DLD1 (cell line): Measurements from ENCODE around the gene AXIN1.
"Not testable (repeated sequence)": the region's sequence is repeated elsewhere in the genome, so short reads cannot be mapped to it uniquely, and the experiment has no call there.

Experiments
- in situ Hi-C: cut with HindIII; loops from 2 replicates; pipeline ENCODE4 v1.10.0; 2017; ENCODE audit warnings: low sequenced_read_pairs

AXIN1 gene

DNA sequence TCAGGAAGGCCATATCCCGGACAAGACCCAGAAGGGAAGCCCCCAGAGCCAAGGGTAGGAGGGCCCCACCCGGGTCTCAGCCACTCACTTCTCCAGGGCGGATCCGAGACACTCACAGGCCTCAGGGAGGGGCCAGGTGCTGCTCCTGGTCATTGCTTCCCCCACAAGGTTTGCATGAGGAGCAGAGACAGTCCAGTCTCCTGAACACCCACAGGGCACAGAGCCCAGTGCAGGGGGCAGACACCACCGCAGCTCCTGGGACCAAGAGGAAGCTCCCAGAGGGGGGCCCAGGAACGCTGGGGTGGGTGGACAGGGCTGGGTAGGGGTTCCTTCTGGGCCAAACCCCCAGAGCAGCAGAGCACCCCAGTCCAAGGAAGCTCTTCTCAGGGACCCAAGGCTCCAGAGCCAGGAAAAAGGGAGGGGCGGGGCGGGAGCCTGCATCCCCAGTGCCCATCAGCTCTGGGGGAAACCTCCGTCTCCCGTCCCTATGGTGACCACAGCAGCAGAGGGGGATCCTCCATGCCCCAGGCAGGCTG lies 18.5 kb upstream of the AXIN1 start:
- in situ Hi-C loops, result no loop called here

DNA sequence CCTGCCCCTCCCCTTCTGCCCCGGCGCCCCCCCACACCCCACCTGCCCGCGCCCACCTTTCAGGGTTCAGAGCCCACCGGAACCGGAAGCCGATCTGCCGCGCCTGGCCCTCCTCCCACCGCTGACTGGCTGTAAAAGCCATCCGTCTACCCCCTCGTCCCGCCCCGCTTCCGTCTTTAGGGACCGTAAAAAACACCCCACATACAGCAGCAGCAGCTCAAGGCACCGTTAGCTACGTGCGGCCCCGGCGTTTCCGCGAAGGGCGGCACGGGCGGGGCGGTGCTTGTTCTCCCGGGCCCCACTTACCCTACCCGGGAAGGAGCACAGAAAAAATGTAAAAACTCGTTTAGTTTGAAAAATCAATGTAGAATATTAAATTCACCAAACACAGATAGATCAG lies 17.9 kb upstream of the AXIN1 start, which contains the start of gene MRPL28:
Gene MRPL28, minus strand, starts transcription at position 96 of the 400 bp plus-strand sequence. CDS start 320 bp downstream, outside the sequence.
- in situ Hi-C loops, result no loop called here

DNA sequence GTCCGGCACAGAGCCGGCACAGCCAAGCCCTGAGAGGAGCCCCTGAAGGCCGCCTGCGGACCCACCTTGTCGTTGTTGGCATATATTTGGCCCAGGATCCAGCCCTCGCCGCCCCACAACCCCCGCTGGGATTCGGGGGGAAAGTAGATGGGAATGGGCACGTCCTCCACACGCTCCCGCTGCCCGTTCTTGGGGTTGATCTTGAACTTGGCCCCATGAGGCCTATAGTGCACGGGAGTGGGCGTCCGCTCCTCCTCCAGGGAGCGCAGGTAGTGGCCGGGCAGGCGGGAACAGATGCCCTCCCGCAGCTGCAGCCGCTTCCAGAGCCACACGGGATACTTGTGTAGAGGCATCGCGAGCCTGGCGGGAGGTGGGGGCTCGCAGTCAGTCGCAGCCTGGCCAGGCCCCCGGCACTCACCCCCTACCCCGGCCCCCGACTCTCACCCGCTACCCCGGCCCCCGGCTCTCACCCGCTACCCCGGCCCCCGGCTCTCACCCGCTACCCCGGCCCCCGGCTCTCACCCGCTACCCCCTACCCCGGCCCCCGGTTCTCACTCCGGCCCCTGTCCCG lies 17.4 kb upstream of the AXIN1 start:
- in situ Hi-C loops, result no loop called here

DNA sequence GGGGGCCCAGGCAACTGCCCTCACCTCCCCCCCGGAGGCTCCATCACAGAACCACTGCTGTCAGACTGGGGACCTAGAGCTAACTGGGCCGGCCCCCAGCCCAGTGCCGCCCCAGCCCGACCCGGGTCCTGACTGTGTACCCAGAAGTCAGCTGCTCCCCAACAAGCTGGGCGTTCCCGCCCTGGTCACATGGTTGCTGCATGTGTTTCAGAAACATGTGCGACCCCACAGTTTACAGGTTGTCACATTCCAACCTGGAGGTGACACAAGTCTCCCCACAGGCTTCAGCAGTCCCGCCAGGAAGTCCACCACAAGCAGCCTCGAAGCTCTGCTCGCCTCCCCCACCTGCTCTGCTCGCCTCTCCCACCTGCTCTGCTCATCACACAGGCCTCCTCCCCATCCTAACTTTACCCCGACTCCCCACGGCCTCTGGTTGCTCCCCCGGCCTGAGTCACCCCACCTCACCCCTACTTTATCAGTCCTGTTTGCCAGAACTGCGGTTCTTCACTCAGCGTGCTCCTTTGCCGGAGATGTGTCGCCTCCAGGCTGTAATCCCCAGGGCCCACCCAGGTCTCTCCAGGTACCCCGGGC lies 16.8 kb upstream of the AXIN1 start:
- in situ Hi-C loops, result no loop called here

DNA sequence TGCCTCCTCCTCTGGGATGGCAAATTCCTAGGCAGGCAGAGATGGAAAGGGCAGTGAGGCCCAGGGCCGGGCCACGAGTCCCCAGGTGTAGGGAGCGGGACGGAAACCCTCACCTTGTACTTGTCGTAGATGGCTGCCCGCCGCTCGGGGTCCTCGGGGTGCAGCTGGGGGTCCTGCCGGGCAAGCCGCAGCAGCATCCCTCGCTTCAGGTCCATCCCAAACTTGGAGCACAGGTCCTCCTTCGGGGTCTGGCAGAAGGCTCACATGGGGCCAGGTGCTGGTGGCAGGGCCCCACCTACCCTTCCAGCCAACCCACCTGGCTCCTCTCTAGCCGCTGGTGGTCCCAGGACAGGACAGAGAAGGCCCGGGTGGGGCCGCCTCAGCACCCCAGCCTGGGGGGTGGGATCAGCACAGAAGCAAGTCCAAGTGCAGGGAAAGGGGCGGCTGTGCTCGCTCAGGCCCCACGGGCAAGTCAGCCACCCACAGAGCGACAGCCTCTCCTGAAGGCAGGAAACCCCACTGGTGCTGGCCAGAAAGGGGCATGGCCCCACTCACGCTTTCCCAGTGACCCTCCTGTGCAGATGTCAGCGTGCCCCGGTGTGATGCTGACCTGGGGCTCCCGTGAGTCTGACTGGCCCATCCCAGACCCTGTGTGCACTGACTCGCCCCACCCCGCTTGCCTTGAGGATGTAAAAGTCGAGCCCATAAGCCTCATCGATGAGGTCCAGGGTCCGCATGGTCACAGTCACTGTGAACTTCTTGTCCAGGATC lies 16.1 kb upstream of the AXIN1 start:
- in situ Hi-C loops, result no loop called here

DNA sequence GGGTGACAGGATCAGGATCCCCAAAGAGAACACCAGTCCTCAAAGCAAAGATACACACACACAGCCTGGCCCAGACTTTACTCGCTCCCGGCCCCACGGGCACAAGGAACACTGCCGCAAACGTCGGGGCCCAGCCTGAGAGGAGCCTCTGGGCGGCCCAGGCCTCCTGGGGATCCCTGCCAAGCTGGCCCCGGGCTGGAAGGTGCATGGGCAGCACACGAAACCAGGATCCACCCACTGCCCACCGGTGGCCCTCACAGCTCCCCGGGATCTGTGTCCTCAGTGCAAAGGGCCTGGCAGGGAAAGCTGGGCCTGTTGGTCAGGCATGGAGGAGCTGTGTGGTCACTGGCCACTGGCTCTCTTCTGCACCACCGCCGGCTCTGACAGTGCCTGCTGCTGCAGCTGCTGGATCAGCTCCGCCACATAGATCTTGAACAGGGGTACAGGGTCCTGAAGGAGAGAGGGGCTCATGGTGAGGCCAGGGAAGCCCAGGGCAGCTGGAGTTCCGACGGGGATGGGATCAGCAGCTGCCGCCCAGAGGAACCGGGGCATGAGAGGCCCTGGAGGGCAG lies 14.9 kb upstream of the AXIN1 start:
- in situ Hi-C loops, result no loop called here

DNA sequence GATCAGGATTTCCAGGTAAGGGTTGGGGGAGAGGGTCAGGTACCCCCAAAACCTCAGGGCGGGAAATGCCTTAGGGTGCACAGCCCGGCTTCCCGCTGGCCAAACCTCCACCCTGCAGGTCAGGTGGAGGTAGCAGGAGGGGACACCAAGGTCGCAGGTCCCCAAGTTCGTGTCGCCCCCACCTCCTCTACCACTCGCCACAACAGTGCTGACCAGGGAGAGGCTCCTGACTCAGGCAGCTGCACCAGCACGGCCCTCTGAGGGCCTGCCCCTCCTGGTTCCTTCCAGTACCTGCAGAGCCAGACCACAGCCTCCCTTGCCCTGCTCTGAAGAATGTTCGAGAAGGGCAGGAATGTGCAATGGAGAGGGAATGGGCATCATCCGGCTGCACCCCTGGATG lies 14.0 kb upstream of the AXIN1 start:
- in situ Hi-C loops, result no loop called here

DNA sequence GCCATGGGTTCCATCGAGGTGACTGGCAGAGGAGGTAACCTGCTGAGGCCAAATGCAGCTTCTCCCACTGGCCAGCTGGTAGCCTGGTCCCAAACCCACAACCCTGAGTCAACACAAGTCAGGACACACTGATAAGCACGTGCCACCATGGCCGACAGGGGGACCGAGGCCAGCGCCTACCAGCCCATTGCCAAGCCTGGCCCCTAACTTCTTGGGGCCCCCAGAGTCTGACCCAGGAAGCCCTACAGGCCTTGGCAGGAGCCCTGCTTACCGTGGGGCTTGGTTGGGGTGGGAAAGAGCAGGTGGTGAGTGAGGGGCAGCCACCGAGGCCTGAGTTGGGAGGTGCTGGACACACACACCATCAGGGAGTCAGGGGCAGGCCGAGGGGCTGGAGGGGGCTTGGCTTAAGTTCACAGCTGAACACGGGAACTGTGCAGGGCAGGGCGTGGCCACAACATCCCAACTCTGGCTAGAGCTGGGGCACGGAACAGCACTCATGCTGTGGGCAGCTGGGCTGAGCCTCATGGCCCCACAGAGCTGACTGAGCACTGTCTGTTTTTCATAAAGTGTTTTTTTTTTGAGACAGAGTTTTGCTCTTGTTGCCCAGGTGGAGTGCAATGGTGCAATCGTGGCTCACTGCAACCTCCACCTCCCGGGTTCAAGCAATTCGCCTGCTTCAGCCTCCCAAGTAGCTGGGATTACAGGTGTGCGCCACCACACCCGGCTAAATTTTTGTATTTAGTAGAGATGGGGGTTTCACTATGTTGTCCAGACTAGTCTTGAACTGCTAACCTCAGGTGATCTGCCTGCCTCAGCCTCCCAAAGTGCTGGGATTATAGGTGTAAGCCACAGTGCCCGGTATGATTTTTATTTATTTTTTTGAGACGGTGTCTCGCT lies 12.3 kb upstream of the AXIN1 start:
- in situ Hi-C loops, result no loop called here

DNA sequence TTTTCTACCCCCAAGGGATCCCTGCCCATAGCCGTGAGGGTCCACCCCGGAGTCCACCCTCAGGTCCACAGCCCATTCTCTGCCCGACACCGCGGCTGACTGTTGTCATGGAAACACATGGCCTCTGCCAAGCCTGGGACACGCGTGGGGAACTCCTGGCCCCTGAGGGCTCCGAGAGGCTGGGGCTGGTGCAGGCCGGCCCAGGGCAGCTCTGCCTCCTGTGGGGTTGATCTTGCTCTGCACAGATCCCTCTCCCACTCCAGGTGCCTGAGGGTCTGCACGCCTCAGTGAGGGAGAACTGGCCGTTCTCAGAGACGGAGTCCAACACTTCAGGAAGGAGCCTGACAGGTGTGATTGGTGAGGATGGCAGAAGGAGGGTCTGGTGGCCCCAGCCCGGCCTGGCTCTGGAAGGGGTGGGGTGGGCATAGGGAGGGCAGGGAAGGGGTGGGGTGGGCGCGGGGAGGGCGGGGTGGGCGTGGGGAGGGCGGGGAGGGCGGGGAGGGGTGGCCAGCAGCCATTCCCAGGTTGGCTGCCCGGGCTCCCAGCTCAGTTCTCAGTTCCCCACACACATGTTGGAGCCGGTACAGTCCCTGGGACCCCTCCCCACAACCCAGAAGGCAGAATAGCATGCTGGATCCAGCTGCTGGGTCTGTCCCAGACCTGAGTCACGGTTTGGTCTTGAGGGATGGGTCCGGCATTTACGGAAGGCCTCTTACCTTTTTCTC lies 11.4 kb upstream of the AXIN1 start:
- in situ Hi-C loops, result no loop called here

DNA sequence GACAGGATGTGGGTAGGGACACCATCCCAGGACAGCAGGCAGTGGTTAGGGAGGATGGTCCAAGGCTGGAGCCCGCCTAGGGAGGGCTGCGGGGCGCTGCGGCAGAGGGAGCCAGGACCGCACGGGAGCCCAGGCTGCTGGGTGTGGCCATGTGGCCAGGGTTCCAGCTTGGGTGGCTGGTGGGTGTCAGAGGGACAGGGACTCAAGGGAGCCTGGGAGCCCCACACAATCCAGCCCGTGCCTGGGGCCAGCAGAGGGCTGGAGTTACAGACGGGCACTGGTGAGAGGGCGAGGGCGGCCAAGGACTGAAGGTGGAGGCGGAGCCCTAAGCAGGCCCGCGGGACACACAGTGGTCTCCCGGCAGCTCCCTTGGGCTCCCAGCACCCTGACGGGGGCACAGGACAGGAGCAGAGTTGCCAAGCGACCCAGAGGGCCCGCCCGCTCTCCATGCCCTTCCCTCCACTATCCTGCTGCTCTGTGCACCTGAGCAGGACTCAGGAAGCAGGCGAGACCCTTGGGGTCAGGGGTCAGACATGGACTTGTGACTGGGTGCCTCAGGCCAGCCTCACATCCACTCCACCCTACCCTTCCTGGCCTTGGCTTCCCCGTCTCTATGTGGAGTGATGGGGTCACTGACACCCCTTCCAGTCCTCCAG lies 10.7 kb upstream of the AXIN1 start:
- in situ Hi-C loops, result no loop called here

DNA sequence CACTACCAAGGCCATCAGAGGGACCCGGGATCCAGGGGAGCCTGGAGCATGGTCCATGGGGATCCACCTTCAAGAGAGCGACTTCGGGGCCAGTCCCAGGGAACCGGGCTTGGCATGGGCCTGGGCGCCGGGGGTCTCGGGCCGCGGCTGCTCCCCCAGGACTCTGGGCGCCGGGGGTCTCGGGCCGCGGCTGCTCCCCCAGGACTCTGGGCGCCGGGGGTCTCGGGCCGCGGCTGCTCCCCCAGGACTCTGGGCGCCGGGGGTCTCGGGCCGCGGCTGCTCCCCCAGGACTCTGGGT lies 10.1 kb upstream of the AXIN1 start:
- in situ Hi-C loops, result not testable (repeated sequence)

DNA sequence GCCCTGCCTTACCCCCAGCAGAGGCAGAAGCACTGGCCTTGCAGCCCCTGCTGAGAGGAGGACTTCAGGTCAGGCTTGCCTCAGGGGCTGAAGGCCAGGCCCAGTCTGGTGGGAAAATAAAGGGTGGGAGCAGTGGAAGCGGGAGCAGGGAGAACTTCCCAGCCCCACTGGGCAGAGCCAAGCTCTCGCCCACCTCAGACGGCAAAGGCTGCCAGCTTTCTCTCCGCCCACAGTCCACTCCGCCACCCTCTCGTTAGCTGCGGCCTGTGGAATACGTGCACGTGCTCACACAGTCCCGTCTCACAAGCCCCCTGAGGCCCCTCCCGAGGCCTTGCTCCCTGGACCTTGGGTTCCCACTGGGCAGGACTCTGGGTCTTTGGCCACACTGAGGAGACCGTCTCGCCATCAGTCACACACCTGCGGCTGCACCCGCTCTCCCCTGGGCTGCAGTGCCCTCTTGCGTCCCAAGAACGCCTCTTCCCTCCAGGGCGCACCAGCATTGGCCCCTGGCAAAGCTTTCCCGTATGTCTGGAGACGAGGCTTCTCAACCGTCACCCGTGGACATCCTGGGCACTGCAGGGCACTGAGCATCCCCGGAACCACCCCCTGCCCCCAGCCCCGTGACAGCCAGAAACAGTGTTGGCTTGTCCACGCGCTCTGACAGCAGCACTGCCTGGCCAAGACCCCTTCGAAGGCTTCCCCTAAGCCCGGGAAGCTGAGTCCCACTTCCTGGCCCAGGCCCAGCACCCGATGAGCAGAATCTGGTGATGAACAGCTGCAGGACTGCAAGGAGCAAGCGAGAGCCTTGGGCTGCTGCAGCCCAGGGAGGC lies 9.6 kb upstream of the AXIN1 start:
- in situ Hi-C loops, result no loop called here

DNA sequence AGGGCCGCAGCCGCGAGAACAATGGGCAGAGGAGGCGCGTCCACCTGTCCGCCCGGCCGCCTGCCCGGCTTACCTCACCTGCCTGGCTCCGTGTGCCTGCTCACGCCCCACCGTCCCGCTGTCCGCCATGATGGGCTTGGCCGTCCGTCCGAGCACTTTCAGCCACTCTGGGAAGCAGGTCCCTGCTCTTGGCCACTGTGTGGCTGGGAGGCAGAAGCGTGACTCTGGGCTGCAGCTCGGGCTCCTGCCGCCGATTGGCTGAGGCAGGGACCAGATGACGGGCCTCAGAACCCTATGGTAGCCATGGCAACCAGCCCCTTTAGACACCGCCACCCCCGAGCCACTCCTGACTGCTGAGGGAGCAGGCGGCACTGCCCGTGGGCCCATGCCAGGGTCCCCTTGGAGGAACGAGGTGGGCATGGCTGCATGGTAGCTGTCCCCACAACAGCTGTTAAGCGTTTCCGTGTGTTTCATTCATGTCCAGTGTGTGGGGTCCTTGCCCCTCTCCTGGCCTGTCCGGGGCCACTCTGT lies 8.9 kb upstream of the AXIN1 start:
- in situ Hi-C loops, result no loop called here

DNA sequence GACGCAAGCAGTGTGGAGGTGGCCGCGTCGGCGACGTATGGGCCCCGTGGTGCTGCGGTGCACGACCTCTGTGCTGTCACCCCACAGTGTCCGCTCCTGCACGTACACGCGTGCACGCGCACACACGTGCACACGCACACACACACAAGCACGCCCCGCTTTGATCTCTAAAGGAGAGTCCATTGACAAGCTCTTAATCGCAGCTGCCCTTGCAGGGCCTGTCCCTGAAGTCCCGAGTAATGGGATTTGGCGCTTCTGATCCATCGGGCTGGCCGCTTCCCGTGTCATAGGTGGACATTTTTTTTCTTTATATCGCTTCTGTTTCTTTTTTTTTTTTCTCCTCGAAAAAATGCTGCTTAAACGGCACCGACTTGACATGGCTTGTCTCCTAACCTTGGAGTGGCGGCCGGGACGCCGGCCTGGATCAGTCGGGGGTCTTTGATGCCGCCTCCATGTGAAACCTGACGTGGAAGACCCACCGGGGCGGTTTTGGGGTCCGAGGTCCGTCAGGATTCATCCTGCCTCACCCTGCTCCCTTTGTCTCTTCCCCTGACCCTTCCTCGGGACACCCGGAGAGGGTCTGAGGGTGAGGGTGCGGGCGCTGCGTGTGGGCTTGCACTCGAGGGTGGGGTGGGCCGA lies 8.3 kb upstream of the AXIN1 start:
- in situ Hi-C loops, result no loop called here

DNA sequence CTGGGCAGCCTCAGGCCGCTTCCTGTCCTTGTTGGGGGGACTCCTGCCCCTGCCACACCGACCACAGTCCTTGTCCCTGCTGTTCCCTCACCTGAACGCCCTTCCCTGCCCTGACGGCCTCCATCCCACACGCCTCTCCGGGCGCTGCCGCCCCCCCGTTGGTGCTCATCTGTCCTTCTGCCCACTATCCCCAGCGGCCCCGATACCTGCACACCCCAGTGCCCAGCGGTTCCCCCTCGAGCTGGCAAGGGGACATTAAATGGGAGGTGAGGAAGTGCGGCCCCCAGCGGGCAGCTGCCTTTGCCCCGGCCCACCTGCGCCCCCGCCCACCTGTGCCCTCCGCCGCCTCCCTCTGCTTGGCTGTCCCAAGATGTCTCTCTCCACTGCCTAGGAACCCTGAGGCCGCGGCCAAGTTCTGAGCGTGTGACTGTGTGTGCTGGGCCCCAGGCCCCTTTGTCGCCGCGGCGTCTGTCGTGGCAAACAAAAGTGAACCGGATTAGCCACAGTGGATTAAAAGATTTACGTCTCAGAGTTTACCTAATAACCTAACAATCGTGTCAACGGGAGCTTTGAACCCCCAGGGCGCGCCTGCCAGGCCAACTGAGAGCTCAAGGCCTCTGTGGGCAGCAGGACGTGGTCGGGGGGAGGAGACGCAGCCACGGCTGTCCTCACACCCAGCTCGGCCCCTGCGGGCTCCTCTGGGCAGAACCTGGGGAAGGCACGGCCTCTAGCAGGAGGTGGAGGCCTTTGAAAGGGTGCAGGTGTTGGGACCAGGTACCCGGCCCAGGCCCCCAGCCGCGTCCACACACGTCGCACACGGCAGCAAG lies 7.6 kb upstream of the AXIN1 start:
- in situ Hi-C loops, result no loop called here

DNA sequence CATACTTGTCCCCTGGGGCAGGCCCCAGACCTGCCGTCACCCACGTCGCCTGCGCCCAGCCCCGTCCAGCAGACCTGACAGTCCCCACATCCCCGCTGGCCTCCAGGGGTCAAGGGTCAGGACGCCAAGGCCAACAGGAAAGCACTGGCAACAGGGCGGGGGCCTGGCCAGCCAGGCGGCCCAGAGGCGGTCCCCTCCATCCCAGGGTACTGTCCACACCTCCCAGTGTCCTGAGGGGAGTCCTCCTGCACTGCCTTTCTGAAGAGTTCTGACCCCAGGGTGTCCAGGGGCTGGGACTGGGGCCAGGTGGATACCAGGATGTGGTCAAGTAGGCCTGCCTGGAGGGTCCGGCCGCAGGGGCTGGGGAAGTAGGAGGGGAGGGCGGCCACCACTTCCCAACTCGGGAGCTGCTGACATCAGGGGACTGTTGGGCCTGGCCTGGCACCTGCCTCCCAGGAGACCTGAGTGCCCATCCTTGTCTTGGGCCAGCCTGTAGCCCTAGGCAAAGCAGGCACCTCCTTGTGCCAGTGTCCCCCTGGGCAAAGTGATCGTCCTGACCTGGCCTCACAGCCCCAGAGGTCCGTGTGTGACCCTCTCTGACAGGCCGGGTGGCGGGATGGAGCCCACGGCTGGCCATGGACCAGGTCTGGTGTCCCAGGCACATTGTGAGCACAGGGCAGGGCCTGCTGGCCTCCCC lies 6.7 kb upstream of the AXIN1 start:
- in situ Hi-C loops, result no loop called here

DNA sequence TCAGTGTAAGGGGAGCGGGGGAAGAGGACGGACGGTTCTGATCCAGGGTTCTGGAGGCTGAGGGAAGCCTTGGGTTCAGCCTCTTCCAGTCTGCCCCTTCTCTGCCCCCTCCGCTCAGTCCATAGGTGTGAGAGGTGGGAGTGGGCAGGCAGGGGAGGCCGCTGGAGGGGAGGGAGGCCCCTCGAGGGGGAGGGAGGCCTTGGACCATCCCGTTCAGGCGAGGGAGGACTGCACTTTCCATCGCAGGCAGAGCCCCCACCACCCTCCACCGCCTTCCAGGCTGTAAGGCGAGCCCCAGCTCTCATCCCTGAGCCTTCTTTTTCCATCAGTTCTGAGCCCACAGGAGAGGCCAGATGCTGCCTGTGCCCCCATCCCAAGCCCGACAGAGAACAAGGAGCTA lies 4.2 kb upstream of the AXIN1 start:
- in situ Hi-C loops, result no loop called here
